Epidermal melanocyte (primary cell): ENCODE results near the gene TSPAN18.

Source experiments
- DNase-seq: peaks from one replicate; pipeline ENCODE4 v3.0.0; 2011; ENCODE audit warnings: low spot score; ENCODE audit not compliant: insufficient read length

The TSPAN18 gene

DNA sequence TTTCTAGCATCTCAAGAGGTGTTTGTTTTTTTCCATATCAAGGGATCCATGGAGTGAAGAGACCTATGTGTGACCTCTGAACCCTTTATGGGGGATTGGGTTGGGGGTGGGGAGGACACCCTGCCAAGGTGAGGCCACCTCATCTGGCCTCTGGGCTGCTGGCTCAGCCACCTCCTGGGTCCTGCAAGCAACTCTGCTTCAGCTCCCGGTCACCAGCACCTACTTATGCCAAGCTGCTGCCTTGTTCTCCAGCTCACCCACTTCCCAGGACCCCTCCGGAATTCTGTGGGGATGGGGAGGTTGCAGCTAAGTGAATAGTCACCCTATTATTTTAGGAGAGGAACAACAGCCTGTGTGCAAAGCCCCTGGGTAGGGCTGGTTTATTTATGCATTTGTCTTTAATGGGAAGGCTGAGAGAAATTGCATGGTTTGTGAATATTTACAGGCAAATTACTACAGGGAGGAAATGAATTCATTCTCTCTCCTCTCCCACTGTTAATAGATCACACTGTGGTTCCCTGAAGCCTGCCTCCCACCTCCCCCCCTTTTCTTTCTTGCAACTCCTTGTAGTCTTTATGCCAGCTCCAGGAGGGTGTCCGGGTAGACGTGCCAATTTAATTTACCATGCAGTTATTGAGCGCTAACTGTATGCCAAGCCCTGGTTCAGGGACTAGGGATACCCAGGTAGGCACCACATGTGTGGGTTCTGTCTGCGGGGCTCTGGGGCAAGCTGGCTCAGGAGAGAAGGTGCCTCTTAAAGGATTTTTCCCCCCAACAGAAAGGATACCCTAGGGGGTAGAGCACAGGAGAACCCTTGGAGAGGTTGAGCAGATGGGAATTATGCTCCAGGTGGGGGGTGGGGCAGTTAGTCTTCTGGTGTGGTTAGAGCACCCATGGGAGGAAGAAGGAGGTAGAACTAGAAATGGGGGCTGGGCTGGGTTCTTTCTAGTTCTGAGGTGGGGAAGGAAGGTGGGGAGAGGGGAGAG, 50.7 kb downstream of the TSPAN18 start:
- no peak for DNase-seq

DNA sequence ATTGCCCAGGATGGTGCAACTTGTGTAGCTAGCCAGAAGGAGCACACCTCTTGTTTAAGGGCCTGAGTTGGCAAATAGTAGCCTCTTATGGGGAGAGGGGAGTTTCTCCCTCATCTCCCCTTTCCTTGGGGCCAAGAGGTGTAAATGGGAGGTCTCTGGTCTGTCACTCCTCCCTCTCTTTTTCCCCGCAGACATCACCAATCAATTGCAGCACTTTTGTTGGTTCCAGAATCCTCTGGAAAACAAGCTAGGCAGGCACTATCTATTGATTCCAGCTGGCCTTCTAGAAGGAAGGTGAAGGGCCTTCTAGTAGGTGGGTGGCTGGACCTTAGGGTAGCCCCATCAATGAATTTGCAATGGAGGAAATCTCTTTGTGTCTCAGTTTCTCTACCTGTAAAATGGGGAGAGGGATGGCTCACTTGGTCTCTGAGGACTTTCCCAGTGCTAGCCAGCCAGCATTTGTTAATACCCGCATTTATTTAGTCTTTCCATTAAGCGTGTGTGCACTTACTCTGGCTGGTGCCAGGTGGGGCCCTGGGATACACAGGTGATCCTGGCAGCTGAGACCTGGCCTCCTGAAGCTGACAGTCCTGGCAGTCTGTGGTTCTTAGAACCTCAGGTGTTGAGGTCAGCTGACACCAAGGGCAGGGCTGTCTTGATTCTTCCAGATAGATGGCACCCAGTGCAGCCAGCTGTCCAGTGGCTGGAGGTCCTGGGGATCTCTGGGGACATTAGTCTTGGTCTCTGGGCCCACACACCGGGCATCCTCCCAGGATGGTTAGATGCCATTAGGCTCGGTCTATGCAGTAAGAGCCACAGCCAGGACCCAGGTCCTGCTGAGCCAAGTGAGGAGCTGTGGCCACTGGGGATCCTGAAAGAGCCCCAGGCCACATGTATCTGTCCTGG, 51.7 kb downstream of the TSPAN18 start:
- no peak for DNase-seq

DNA sequence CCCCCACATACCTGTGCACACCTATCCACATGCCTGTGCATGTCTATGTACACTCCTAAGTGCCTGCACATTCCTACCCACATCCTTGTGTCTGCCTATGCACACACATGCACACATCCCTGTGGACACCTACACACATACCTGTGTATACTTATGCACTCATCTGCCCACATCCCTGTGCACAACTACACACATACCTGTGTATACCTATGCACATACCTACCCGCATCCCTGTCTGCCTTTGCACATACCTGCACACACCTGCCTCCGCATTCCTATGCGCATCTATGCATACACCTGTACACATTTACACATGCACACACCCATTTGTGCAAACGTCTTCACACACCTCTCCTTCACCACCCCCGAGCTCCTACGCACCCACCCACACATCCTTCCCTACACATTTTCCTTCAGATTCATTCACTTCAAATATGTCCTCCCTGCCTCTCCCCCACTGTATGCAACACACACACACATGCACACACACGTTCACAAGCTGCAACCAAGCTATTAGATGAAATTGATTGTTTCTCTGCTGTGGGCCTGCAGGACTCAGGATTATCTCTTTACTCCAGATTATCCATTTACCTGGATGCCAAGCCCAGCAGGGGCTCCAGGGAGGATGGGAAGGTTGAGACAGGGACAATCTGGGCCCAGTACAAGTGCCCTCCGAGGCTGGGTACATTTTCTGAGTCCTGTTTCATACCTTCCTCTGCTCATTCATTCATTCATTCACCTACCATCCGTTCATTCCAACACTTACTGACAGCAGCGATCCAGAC, 53.2 kb downstream of the TSPAN18 start:
- DNase-seq, result no peak

DNA sequence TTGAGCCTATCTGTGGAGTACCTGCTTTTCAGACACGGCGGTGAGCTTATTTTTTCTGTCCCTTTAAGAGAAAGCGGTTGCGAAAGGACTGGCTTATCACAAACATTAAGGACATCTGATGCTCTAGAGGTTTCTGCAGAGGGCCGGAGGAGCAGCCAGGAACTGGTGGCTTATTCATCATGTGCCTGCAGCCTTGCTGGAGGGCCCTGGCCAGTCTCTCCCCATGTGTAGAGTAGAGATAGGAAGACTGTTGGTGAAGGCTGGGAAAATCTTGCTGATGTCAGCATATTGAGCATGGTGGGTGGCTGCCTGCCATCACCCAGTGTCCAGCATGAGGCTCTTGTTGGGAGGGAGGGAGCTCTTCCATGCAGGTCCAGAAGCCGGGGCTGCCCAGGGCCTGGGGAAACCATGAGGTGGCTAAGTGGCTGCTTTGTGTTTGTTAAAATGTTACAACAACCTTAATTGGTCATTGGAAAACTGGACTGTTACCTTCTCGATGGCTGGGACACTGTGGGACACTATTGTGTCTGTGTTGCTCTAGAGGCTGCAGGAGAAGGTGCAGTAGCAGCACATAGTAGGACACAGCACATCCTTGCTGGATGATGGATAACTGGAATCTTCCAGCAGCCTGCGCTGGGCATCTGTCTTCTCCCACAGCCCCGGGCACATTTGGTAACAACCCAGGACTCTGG, 54.3 kb downstream of the TSPAN18 start:
- no peak for DNase-seq

DNA sequence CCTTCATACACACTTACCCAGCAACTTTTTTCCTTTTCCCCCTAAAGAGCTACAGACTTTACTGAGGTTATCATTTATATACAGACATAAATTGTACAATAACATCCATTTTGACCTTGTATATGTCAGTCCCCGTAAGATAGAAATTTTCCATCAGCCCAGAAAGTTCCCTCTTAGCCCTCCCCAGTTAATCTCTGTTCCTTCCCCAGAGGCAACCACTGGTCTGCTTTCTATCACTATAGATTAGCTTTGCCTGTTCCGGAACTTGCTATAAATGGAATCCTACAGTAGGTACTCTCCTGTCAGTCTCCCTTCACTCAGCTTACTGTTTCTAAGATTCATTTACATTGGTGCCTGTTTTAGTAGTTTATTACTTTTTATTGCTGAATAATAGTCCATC, 54.9 kb downstream of the TSPAN18 start:
- DNase-seq, result no peak

DNA sequence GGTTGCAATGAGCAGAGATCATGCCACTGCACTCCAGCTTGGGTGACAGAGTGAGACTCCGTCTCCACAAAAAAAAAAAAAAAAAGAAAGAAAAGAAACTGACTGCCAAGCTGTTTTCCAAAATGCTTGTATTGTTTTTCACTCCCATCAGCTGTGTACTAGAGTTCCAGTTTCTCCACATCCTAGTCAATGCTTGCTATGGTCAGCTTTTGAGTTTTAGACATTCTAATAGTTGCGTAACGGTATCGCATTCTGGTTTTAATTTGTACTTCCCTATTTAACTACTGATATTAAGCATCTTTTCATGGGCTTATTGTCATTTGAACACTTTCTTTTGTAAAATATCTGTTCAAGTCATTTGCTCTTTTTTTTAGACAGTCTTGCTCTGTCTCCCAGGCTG, 55.7 kb downstream of the TSPAN18 start:
- no peak for DNase-seq

DNA sequence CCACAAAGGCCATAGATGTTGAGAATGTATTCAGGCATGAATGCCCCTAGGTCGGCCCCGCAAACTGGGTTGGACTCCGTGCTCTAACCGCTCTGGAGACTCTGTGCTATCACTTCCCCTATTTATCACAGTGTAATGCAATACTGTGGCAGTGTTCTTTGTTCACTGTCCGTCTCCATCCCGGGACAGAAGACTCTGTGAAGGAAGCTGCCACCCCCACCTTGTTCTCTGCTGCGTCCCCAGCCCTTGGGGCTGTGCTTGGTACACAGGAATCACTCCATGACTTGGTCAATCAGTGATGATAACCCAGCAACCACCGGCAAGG, 57.6 kb downstream of the TSPAN18 start:
- DNase-seq, result no peak

DNA sequence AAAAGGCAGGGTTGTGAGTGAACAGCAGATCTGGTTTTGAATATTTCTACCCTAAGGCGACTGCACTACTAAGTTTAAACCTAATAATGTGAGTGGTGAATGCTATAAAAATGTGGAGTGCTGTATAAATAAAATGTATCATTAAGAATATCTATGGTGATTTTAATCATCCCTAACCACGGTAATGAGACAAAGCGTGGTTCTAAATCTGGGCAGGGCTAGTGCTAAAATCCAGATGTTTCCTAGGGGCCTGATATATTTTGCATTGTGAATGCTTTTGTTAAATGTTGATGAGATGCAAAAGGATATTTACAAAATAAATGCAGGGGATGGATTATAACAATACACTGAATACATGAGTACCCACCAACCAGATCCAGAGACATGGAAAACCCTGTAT, 58.1 kb downstream of the TSPAN18 start:
- no peak for DNase-seq

DNA sequence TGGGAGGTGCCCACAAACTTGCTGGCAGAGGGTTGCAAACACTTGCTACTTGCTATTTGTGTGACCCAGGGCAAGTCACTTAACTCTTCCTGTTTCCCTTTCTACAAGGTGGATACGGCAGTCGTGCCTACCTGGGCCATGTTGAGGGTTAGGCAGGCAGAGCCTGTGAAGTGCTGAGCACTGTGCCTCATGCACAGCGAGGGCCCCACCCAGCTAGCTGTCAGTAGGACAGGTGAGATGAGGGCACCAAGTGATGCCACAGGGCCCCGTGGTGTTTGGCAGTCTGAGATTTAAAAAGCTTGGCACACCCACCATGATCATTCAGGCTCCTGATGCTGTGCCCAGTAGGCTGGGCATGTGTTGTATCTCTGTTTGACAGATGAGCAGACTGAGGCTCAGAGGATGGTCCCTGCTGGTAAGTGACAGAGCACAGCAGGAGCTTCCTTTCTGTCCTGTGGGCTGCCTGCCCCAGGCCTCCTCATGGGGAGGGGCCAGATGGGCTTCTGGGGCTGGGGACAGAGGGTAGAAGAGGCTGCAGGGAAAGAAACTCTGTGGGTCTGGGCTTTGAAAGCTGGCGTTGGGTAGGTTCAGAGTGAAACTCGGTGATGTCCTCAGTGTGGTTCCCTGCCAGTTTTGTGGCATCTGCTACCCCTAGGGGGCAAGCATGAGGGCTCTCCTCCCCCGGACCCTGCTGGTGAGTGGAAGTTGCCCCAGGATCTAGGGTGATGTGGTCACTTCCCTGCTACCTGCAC, 59.3 kb downstream of the TSPAN18 start:
- no peak for DNase-seq

DNA sequence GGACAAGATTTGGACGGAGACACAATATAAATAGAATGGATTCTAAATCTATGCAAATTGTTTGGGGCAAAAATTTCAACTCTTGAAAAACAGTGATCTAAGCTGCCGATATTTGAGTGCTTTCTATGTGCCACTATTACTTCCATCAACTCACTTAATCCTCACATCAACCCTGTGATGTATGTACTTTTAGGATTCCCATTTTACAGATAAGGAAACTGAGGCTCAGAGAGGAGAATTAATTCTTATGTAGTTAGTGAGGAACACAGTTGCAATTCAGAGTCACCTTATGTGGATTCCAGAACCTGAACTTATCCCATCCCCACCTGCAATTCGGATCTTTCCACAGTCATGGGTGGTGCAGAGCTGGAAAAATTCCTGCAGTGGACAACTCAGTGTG, 60.3 kb downstream of the TSPAN18 start:
- DNase-seq, result no peak

DNA sequence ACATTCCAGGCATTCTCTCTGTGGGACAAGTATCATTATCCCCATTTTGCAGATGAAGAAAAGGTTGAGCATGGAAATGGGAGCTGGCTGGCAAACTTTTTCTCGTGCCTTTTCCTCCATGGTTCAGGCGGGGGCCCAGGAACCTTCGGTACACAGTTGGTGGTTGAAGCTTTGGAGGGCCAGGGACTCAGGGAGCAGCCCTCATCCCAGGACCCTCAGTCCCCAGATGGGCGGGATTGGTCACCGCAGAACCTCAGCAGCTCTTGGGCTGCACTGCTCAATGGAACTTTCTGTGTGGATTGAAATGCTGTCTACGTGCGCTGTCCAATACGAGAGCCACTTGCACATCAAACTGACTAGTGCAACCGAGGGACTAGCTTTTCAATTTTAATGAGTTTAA, 61.2 kb downstream of the TSPAN18 start:
- DNase-seq, result no peak

DNA sequence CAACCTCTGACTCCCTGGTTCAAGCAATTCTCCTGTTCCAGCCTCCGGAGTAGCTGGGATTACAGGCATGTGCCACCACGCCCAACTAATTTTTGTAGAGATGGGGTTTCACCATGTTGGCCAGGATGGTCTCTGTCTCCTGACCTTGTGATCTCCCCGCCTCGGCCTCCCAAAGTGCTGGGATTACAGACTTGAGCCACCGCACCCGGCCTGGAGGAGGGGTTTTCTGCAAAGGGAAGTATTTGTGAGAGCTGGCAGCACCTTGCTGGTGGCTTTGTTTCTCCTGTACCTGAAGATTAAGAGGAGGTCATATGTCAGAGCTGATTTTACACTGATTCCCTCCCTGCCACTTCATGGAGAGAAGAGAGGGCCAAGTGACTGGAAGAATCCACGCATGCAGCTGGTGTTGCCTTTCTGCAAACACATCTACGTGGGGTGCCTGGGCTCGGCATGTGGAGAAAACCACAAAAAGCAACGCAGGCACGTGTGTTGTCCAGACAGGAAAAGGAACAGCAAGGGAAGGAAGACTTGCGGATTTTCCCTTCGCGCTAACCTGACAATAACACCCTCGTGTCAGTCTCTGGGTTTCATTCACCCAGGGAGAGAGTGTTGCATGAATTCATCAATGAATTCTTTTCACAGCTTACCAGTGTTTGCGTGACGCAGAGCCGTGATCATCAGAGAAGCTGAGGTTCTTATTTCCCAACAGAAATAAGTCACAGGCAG, 61.9 kb downstream of the TSPAN18 start:
- no peak for DNase-seq

DNA sequence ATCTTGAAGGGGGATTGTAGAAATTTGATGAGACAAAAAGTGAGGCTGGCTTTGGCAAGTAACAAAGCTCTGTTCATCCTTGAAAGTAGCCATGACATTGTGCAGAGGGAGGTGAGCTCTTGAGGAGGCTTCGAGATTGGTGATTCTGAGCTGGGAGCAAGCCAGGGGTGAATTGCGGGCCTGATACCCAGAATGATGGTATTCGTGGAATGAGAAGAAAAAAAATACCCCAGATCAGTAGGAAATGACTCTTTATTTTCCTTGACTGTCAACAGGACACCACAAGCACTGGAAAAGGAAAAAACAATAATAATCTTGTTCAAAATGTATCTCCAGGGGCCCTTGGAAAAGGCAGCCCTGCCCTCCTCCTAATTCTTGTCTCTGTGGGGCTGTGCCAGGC, 62.7 kb downstream of the TSPAN18 start:
- no peak for DNase-seq

DNA sequence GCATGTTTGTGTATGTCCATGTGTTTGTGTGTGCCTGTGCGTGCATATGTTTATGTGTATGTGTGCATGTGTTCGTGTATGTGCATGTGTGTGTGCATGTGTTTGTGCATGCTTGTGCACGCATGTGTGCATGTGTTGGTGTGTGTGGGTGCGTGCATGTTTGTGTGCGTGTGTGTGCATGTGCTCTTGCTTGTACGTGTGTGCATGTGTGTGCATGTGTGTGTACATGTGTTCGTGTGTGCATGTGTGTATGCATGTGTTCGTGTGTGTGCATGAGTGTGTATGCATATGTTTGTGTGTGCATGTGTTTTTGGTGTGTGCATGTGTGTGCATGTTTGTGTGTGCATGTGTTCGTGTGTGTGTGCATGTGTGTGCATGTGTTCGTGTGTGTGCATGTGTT, 63.4 kb downstream of the TSPAN18 start:
- DNase-seq, result no peak

DNA sequence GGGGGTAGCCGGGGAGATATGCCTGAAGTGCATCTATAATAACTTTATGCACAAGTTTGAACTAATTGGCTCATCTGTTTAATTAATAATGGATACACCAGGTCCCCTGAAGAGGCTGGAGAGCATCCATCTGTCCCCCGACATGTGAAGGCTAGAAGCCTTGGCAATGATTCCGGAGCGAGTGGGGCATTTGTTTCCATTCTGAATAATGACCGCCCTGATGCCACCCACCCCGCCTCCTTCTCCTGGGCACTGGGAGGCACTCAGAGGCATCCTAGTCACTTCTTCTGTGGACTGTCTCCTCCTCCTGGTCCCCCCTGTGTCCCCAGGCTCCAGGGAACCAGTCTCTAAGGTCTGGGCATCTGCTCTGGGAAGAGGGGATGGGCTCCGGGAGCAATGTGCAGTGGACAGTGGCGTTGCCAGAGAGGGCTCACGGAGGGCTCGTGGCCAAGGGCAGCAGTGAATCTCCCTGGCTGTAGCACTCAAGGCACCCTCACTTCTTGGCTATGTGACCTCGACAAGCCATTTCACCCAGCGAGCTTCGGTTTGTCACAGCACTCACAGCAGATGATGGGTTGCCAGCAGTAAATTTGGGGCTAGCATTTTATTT, 64.7 kb downstream of the TSPAN18 start:
- DNase-seq, result no peak

DNA sequence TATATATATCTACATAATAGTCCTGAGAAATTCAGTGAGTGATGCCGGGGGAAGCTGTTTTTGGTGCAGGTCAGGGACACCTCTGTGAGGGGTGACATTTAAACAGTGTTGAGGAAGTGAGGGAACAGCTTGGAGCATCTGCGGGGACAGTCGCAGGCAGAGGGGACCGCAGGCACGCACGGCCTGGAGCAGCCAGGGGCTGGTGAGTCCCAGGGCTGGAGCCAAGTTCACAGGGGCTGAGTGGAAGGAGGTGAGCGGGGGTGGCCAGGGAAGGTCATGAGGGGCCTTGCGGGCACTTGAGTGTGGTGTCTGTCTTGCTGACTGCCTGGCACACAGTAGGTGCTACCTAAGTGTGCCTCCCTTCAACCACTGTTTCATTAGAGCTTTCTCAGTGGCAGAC, 65.4 kb downstream of the TSPAN18 start:
- DNase-seq, result no peak

DNA sequence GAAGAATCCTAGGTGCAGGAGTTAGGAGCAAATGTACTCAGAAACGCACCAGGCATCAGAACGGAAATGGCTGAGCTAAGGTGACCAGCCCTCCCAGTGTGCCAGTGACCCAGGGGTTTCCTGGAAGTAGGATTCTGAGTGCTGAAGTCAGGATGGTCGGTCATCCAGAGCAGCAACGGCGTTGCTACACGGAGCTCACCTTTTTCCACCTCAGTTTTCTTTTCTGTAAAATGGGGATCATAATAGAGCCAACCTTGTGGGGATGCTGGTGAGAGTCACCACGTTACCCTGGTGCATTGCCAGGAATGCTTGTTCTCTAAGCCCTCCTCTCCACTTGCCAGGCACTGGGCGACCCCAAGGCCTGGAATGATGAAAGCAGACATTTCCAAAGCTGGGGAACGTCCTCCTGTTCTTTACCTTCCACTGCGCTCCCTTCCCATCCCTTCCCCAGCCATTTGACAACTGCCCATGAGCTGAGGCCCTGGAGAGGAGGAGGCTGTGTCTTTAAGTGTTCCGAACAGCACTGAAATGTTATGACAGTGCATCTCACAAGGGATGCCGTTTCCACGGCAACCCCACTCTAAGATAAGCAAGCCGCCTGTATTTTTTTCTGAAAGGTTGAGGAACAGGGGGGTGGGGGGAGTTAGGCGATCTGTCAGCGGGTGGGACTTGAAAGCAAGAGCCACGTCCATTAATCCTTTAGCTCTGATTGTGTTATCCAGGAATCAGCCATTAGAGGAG, 66.8 kb downstream of the TSPAN18 start:
- no peak for DNase-seq

DNA sequence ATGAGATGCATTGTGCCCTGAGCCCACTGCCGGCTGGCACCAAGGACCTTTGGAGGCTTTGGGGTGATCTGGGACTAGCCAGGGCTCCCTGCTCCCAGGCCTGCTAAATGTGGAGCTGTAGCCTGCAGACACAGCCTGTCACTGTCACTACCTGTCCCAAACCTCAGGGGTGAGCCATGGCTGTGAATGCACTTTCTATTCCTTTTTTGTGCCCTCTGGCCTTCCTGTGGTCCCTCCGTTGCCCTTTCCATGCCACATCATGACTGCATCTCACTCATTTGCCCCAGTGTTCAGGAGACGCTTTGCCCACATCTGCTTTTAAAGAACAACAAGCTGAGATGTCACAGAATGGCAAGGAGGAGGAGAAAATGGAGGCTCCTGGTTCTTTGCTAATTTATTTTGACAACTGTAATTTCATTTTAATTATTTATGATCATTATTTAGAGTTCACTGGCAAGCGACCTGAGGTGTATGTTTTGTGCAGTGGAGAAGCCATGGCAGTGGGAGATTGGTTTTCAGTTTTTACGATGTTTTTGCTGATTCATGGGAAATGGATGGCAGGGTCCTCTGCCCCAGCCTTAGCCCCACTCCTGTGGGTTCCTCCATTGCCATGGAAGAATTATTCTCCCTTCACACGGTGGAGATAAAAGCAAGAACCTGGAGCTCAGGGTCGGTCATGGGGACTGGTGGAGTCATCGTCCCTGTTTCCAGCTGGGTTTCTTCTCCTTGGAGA, 69.2 kb downstream of the TSPAN18 start:
- no peak for DNase-seq
